Trophoblast cell (in vitro differentiated cells and primary cell): ENCODE measurements around the gene PAMR1.

Source experiments
- DNase-seq, 2 donors: peaks; one replicate each; pipeline ENCODE4 v3.0.0-alpha.2; 2016
- H2AFZ ChIP-seq: 2 replicates; pipeline ENCODE4 v1.6.1; 2013; ENCODE audit warnings: low read length, moderate library complexity, mild to moderate bottlenecking; ENCODE audit not compliant: insufficient read depth, poor library complexity
- H2AK5ac ChIP-seq: 2 replicates; pipeline ENCODE4 v1.6.1; 2013; ENCODE audit warnings: mild to moderate bottlenecking, low read length
- H2BK120ac ChIP-seq: 2 replicates; pipeline ENCODE4 v1.6.1; 2013; ENCODE audit warnings: low read length, mild to moderate bottlenecking, moderate library complexity; ENCODE audit not compliant: insufficient read depth, poor library complexity
- H2BK12ac ChIP-seq: 2 replicates; pipeline ENCODE4 v1.6.1; 2013; ENCODE audit warnings: mild to moderate bottlenecking, low read length, moderate library complexity
- H2BK5ac ChIP-seq: 2 replicates; pipeline ENCODE4 v1.6.1; 2013; ENCODE audit warnings: low read length, low read depth, moderate library complexity, mild to moderate bottlenecking; ENCODE audit not compliant: poor library complexity
- H3K14ac ChIP-seq: 2 replicates; pipeline ENCODE4 v1.6.1; 2013; ENCODE audit warnings: mild to moderate bottlenecking, low read length
- H3K18ac ChIP-seq: 2 replicates; pipeline ENCODE4 v1.6.1; 2013; ENCODE audit warnings: mild to moderate bottlenecking, low read length
- H3K23ac ChIP-seq: 2 replicates; pipeline ENCODE4 v1.6.1; 2013; ENCODE audit warnings: low read length
- H3K27ac ChIP-seq: 2 replicates; pipeline ENCODE4 v1.5.1; 2013; ENCODE audit warnings: low read depth, mild to moderate bottlenecking, inconsistent platforms, low read length, moderate library complexity
- H3K27me3 ChIP-seq: 2 replicates; pipeline ENCODE4 v1.6.1; 2013; ENCODE audit warnings: inconsistent platforms, mild to moderate bottlenecking, low read length, moderate library complexity; ENCODE audit not compliant: insufficient read depth
- H3K36me3 ChIP-seq, 2 experiments: 1 replicate in 1 of 2; 2 replicates in 1 of 2; pipeline ENCODE4 v1.6.1; 2013; ENCODE audit warnings: low read length in 2 of 2, mild to moderate bottlenecking in 2 of 2, moderate library complexity in 1 of 2; ENCODE audit not compliant: insufficient read depth in 2 of 2, control insufficient read depth in 1 of 2
- H3K4ac ChIP-seq: 2 replicates; pipeline ENCODE4 v1.6.1; 2013; ENCODE audit warnings: low read depth, mild to moderate bottlenecking, low read length, moderate library complexity
- H3K4me1 ChIP-seq, 2 experiments: 1 replicate in 1 of 2; 2 replicates in 1 of 2; pipeline ENCODE4 v1.6.1; 2013; ENCODE audit warnings: low read length in 2 of 2, mild to moderate bottlenecking in 2 of 2, moderate library complexity in 1 of 2; ENCODE audit not compliant: insufficient read depth in 2 of 2, control insufficient read depth in 1 of 2
- H3K4me2 ChIP-seq: 2 replicates; pipeline ENCODE4 v1.6.1; 2013; ENCODE audit warnings: inconsistent platforms, mild to moderate bottlenecking, low read length, moderate library complexity
- H3K4me3 ChIP-seq: 2 replicates; pipeline ENCODE4 v1.5.1; 2013; ENCODE audit warnings: mild to moderate bottlenecking, low read depth, low read length, inconsistent platforms
- H3K79me1 ChIP-seq: one replicate; pipeline ENCODE4 v1.6.1; 2013; ENCODE audit warnings: low read length
- H3K79me2 ChIP-seq: 2 replicates; pipeline ENCODE4 v1.6.1; 2013; ENCODE audit warnings: low read length, mild to moderate bottlenecking; ENCODE audit not compliant: control insufficient read depth, insufficient read depth, poor library complexity
- H3K9ac ChIP-seq: 2 replicates; pipeline ENCODE4 v1.6.1; 2013; ENCODE audit warnings: mild to moderate bottlenecking, low read length
- H3K9me3 ChIP-seq: 2 replicates; pipeline ENCODE4 v1.6.1; 2013; ENCODE audit warnings: low read depth, mild to moderate bottlenecking, control low read depth, inconsistent platforms, low read length; ENCODE audit not compliant: insufficient read depth
- H4K12ac ChIP-seq: 2 replicates; pipeline ENCODE4 v1.6.1; 2013; ENCODE audit warnings: low read depth, mild to moderate bottlenecking, low read length, moderate library complexity
- H4K8ac ChIP-seq: 2 replicates; pipeline ENCODE4 v1.6.1; 2013; ENCODE audit warnings: low read depth, mild to moderate bottlenecking, low read length, moderate library complexity
- H4K91ac ChIP-seq: one replicate; pipeline ENCODE4 v1.6.1; 2013; ENCODE audit warnings: low read depth, mild to moderate bottlenecking, low read length, moderate library complexity
- WGBS: extraction: QIAGEN DNeasy Blood & Tissue Kit; methylation state at CpG from one replicate; pipeline ENCODE4 v1.1.7; 2013; ENCODE audit warnings: missing lambda C conversion rate; ENCODE audit not compliant: insufficient read length, insufficient coverage; ENCODE audit errors: extremely low coverage; 5-methylcytosine and 5-hydroxymethylcytosine counted together

PAMR1 gene

GRCh38 chr11:35483131-35483820 is 42.1 kb downstream of the PAMR1 start:
- Histone ChIP-seq H3K9me3 (no peaks in the 10 kb centered on the region), H3K9ac (no peak overlapping the region), H3K36me3 (no peaks in the 10 kb centered on the region), H4K91ac (no peak overlapping the region), H3K4me1 (no peaks in the 10 kb centered on the region), H2AK5ac (no peak overlapping the region), H2BK12ac (no peak overlapping the region), H3K27ac (no peak overlapping the region), H4K12ac (no peak overlapping the region), H3K4me2 (no peak overlapping the region), H2BK5ac (no peak overlapping the region), H3K27me3 (no peaks in the 10 kb centered on the region), H3K14ac (no peak overlapping the region), H2AFZ (no peak overlapping the region), H3K4ac (no peak overlapping the region), H3K79me1 (no peaks in the 10 kb centered on the region), H3K4me3 (no peak overlapping the region), H3K18ac (no peak overlapping the region), H2BK120ac (no peak overlapping the region), H4K8ac (no peak overlapping the region), H3K79me2 (no peaks in the 10 kb centered on the region), H3K23ac (no peak overlapping the region)
- no peak for DNase-seq
- WGBS, result no CpG with 5 or more reads among the region's 3 CpGs

DNA sequence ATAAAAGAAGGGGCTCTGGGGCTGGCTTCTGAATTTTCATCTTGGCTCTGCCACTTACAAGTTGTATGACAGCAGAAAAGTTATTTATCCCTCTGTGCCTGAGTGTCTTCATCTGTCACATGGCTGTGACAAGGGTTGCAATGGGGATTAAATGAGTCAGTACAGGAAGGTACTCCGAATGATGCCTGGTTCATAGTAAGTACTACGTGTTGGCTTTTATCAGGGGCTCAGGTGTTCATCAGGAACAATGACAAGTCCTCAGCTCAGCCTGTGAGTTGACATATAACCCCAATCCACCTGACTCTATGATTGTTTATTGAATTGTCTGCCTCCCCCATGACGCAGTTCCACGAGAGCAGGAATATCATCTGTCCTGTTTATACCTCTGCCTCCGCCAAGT is 45.7 kb downstream of the PAMR1 start:
- no peak overlapping the region for H4K91ac ChIP-seq
- H3K4me3 ChIP-seq, result no peak overlapping the region
- no peaks in the 10 kb centered on the region for H3K27me3 ChIP-seq
- no peak overlapping the region for H3K18ac ChIP-seq
- no CpG with 5 or more reads among the region's 5 CpGs for WGBS
- no peak overlapping the region for H3K9ac ChIP-seq
- DNase-seq, result no peak
- no peaks in the 10 kb centered on the region for H3K4me1 ChIP-seq
- no peaks in the 10 kb centered on the region for H3K36me3 ChIP-seq
- no peak overlapping the region for H3K4ac ChIP-seq
- H4K8ac ChIP-seq, result no peak overlapping the region
- no peak overlapping the region for H3K14ac ChIP-seq
- no peak overlapping the region for H3K23ac ChIP-seq
- H2BK120ac ChIP-seq, result no peak overlapping the region
- no peak overlapping the region for H2AFZ ChIP-seq
- H2BK5ac ChIP-seq, result no peak overlapping the region
- no peak overlapping the region for H3K27ac ChIP-seq
- H2AK5ac ChIP-seq, result no peak overlapping the region
- no peaks in the 10 kb centered on the region for H3K79me2 ChIP-seq
- H3K79me1 ChIP-seq, result no peaks in the 10 kb centered on the region
- H4K12ac ChIP-seq, result no peak overlapping the region
- H2BK12ac ChIP-seq, result no peak overlapping the region
- no peak overlapping the region for H3K4me2 ChIP-seq
- H3K9me3 ChIP-seq, result no peaks in the 10 kb centered on the region

- Histone ChIP-seq H3K4me3 (peak overlapping the region; percentile 7), H2BK5ac (no peak overlapping the region), H2AK5ac (no peak overlapping the region), H3K9me3 (no peaks in the 10 kb centered on the region), H3K79me2 (no peaks in the 10 kb centered on the region), H4K12ac (no peak overlapping the region), H3K27me3 (no peaks in the 10 kb centered on the region), H3K4ac (no peak overlapping the region), H2AFZ (no peak overlapping the region), H2BK12ac (no peak overlapping the region), H2BK120ac (no peak overlapping the region), H4K8ac (no peak overlapping the region), H3K27ac (no peak overlapping the region), H3K36me3 (no peaks in the 10 kb centered on the region), H4K91ac (no peak overlapping the region), H3K4me2 (no peak overlapping the region), H3K4me1 (no peaks in the 10 kb centered on the region), H3K18ac (no peak overlapping the region), H3K79me1 (no peaks in the 10 kb centered on the region), H3K23ac (no peak overlapping the region), H3K14ac (no peak overlapping the region), H3K9ac (no peak overlapping the region)
- no peak for DNase-seq
- no CpG with 5 or more reads among the region's 7 CpGs for WGBS
These were observed 46.8 kb downstream of the PAMR1 start for GRCh38 chr11:35478471-35479091.

GRCh38 chr11:35477901-35478300 is 47.5 kb downstream of the PAMR1 start:
- Histone ChIP-seq H4K8ac (no peak overlapping the region), H2BK5ac (no peak overlapping the region), H3K4me1 (no peaks in the 10 kb centered on the region), H4K91ac (no peak overlapping the region), H4K12ac (no peak overlapping the region), H3K4ac (no peak overlapping the region), H3K18ac (no peak overlapping the region), H2BK12ac (no peak overlapping the region), H2AFZ (no peak overlapping the region), H3K27me3 (no peaks in the 10 kb centered on the region), H2BK120ac (no peak overlapping the region), H3K9ac (no peak overlapping the region), H3K27ac (no peak overlapping the region), H3K23ac (no peak overlapping the region), H2AK5ac (no peak overlapping the region), H3K79me2 (no peaks in the 10 kb centered on the region), H3K9me3 (no peaks in the 10 kb centered on the region), H3K4me2 (no peak overlapping the region), H3K36me3 (no peaks in the 10 kb centered on the region), H3K4me3 (no peak overlapping the region), H3K79me1 (no peaks in the 10 kb centered on the region), H3K14ac (no peak overlapping the region)
- WGBS, result no CpG with 5 or more reads among the region's 4 CpGs
- no peak for DNase-seq
